ENCODE results near the gene SLC39A11.

DNA sequence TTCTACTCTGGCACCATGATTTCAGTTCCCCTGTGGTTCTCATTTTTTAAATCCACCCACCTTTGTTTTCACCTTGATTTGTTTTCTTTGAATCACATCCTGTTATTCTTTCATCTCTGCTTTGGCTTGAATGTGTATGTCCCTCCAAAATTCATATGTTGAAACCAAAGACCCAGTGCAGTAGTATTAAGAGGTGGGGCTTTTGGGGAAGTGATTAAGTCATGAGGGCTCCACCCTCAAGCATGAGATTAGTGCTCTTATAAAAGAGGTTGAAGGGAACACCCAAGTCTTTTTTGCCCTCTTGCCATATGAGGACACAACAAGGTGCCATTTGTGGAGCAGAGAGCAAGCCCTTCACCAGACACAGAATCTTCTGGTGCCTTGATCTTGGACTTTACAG, 382.3 kb downstream of the SLC39A11 start:
- TF ChIP-seq POLR2A (IDR thresholded peaks at IDR 0.05; ENCODE audit: low read depth, low read length) (no peak), POLR2AphosphoS5 (IDR thresholded peaks at IDR 0.05; ENCODE audit: low read depth, low read length) (no peak), SPI1 (IDR thresholded peaks at IDR 0.05; ENCODE audit: low read depth, low read length) (no peak)

All from GM12891 (cell line).